SK-N-MC (cell line): Measurements from ENCODE around the gene FASTKD3.

ENCODE experiments used
- EZH2 ChIP-seq: fragments of 200-600 bp; sonication (generic); IDR thresholded peaks from one replicate; pipeline ENCODE4 v1.6.1; 2017; ENCODE audit warnings: antibody characterized with exemption
- FOXP2 ChIP-seq: optimal IDR thresholded peaks from 2 replicates; pipeline ENCODE3; 2011; ENCODE audit warnings: mild to moderate bottlenecking, moderate library complexity; ENCODE audit not compliant: insufficient read depth; ENCODE audit errors: extremely low read length, control extremely low read depth
- POLR2AphosphoS5 ChIP-seq: IDR thresholded peaks from 2 replicates; pipeline ENCODE4 v1.6.1; 2012; ENCODE audit warnings: mild to moderate bottlenecking, low read depth, low read length, borderline replicate concordance

GRCh38 chr5:7907612-7908011, 38.8 kb upstream of the FASTKD3 start:
- no peak for TF ChIP-seq EZH2
- TF ChIP-seq POLR2AphosphoS5: no peak
- no peak for TF ChIP-seq FOXP2
